ENCODE results near the gene C9orf153. TPM values are rescaled to one million over a fixed set of nuclear protein-coding genes. Genes with fewer than 3 reads are reported as not detected.

The C9orf153 gene
- polyA plus RNA-seq, 2 of the 4 experiments (the other 2 are of a cell fraction): 0.06 to 0.08 TPM

DNA sequence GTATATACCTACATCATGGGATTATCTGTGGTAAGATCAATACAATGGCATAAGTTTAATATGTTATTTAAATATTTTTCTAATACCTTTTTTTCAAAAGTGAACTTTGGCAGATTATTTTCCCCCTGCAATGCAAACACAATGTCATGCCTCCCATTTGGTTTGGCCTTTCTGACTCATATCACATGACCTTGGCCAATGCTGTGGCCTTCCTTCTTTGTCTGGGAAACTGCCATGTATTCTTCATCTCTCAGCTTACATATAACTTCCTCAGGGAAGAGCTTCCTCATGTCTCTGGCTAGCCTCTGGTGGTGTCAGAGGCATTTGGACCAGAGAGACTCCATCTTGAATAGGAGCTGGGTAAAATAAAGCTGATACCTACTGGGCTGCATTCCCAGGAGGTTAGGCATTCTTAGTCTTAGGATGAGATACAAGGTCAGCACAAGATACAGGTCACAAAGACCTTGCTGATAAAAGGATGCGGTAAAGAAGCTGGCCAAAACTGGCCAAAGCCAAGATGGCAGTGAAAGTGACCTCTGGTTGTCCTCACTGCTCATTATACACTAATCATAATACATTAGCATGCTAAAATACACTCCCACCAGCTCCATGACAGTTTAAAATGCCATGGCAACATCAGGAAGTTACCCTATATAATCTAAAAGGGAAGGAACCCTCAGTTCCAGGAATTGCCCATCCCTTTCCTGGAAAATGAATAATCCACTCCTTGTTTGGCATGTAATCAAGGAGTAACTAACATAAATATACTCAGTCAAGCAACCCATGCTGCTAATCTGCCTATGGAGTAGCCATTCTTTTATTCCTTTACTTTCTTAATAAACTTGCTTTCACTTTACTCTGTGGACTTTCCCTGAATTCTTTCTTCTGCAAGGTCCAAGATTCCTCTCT, 76.0 kb downstream of the C9orf153 start:
- WGBS (ENCODE audit: missing lambda C conversion rate): 93% methylated on average over 1 of the region's 1 CpG
- peaks cover 14% of the 10 kb centered on the region; the same call in 2 of the 3 replicates for H3K4me1 ChIP-seq
- no peak for TF ChIP-seq CHD4 (IDR thresholded peaks at IDR 0.05; ENCODE audit: borderline replicate concordance)
- TF ChIP-seq CBX8 (IDR thresholded peaks at IDR 0.05): no peak
- no peak for TF ChIP-seq E2F6 (IDR thresholded peaks at IDR 0.05; ENCODE audit: borderline replicate concordance, low read depth)
- TF ChIP-seq EHMT2 (IDR thresholded peaks at IDR 0.05; ENCODE audit: low read depth): no peak
- no peak for TF ChIP-seq TP53 (CRISPR knock-in tag; IDR thresholded peaks at IDR 0.05)
- no peak for TF ChIP-seq HES2 (IDR thresholded peaks at IDR 0.05)
- no peak for TF ChIP-seq SREBF2 (IDR thresholded peaks at IDR 0.05)
- no peak for TF ChIP-seq HEYL (CRISPR knock-in tag; IDR thresholded peaks at IDR 0.05)
- no peak for TF ChIP-seq FOSB (CRISPR knock-in tag; IDR thresholded peaks at IDR 0.05)
- no peak for TF ChIP-seq HMGXB4 (CRISPR knock-in tag; IDR thresholded peaks at IDR 0.05; ENCODE audit: borderline replicate concordance)
- no peak for TF ChIP-seq REST (IDR thresholded peaks at IDR 0.05)
- TF ChIP-seq EP300 (IDR thresholded peaks at IDR 0.05): no peak
- POLR2A ChIA-PET: no interaction called here
- no peak overlapping the region for H3K27ac ChIP-seq
- FAIRE-seq: no peak
- no peaks in the 10 kb centered on the region for H3K9me3 ChIP-seq
- CTCF ChIA-PET: interaction anchor here (1.2 to 3.0 kb wide), 2 partner anchors 8 to 18 kb away, joined by 4 to 16 read pairs; no protein-coding TSS in a partner anchor
- H3K4me2 ChIP-seq: no peak overlapping the region
- no peak for DNase-seq (ENCODE audit: low read depth in 1 of 2, low spot score in 1 of 2)
- no peak for ATAC-seq
- H3K4me3 ChIP-seq: no peak overlapping the region

DNA sequence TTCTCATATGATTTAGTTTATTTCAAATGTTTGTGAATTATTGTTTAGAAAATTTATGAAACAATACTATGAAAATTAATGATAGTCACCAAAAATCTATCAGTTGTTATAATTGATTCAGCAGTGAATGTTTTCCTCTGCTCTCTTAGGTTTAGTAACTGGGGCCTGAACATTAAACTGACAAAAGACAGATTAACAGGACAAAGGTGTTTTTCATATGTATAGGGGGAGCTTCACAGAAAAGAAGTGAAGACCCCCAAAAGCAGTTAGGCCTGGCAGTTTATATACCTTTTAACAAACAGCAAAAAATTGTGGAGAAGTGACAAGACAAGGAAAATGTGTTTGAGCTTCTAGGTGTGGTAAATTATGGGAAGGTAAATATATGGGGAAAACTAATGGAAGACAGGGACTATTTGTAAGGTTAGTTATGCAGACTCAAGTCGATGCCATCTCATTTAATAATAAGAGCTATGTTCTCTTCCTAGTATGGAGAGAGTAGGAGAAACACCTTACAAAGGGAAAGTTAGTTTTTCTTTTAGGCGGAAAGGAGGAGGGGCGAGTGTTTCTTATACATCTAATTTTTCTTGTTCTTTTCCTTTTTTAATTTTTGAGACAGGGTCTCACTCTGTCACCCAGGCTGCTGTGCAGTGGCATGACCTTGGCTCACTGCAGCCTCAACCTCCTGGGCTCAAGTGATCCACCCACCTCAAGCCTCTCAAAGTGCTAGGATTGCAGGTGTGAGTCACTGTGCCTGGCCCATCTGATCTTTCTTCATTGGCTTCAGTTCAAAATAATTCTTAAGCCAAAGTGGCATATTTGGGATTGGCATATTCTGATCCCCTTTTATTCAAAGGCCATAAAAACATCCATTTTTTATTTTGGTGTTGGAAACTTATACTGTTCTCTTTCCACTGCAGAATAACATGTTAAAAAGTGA, 77.8 kb downstream of the C9orf153 start:
- H3K4me1 ChIP-seq: peaks cover 15% of the 10 kb centered on the region
- ChIA-PET CTCF (interaction anchor here (0.5 to 1.2 kb wide), 2 partner anchors 21 to 58 kb away, joined by 3 to 6 read pairs; no protein-coding TSS in a partner anchor), POLR2A (no interaction called here)
- H3K4me2 ChIP-seq: no peak overlapping the region; the same call in 2 of the 3 replicates
- no peak for ATAC-seq
- H3K4me3 ChIP-seq: no peak overlapping the region
- WGBS (ENCODE audit: missing lambda C conversion rate): 63% methylated on average over 3 of the region's 3 CpGs
- H3K9me3 ChIP-seq: no peaks in the 10 kb centered on the region
- FAIRE-seq: no peak
- no peak overlapping the region for H3K27ac ChIP-seq
- no peak for DNase-seq (ENCODE audit: low read depth in 1 of 2, low spot score in 1 of 2)
- no peak for TF ChIP-seq JUN (IDR thresholded peaks at IDR 0.05)
- no peak for TF ChIP-seq SREBF2 (IDR thresholded peaks at IDR 0.05)
- TF ChIP-seq, protein P1, sequence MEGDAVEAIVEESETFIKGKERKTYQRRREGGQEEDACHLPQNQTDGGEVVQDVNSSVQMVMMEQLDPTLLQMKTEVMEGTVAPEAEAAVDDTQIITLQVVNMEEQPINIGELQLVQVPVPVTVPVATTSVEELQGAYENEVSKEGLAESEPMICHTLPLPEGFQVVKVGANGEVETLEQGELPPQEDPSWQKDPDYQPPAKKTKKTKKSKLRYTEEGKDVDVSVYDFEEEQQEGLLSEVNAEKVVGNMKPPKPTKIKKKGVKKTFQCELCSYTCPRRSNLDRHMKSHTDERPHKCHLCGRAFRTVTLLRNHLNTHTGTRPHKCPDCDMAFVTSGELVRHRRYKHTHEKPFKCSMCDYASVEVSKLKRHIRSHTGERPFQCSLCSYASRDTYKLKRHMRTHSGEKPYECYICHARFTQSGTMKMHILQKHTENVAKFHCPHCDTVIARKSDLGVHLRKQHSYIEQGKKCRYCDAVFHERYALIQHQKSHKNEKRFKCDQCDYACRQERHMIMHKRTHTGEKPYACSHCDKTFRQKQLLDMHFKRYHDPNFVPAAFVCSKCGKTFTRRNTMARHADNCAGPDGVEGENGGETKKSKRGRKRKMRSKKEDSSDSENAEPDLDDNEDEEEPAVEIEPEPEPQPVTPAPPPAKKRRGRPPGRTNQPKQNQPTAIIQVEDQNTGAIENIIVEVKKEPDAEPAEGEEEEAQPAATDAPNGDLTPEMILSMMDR (IDR thresholded peaks at IDR 0.05): no peak
